GM12878 (cell line): ENCODE results near the gene PEX6. TPM values are rescaled to one million over a fixed set of nuclear protein-coding genes. Genes with fewer than 3 reads are reported as not detected.
A peak's percentile ranks its signal among the peaks of the same experiment; 100 is the strongest.

Experiments used
- ATAC-seq: fragments of 200-7000 bp; cut with Tn5 transposase; 3 replicates; pipeline ENCODE4 v1.9.1; 2020; ENCODE audit warnings: mild to moderate bottlenecking, moderate library complexity
- BruUV-seq: library from RNA; stranded (reverse); fragments of 400-500 nt; replicated peaks from 2 replicates; lab custom pipeline; 2021; lab: Mats Ljungman, UMichigan
- CTCF ChIA-PET: fragments of 300-600 bp; sonication (Branson Sonifier 250); formaldehyde crosslinking; extraction: SDS; loops from one replicate; lab custom pipeline; 2021; ENCODE audit warnings: inconsistent platforms; lab: Yijun Ruan, JAX
- POLR2A ChIA-PET: fragments of 350-600 bp; formaldehyde crosslinking; extraction: SDS; loops from one replicate; lab custom pipeline; 2021; ENCODE audit warnings: inconsistent platforms; lab: Charles Lee
- RAD21 ChIA-PET: fragments of 300-600 bp; sonication (Branson Sonifier 250); formaldehyde crosslinking; loops from one replicate; lab custom pipeline; 2023; ENCODE audit warnings: antibody characterized with exemption; ENCODE audit not compliant: unreplicated experiment; lab: Charles Lee
- SMC1A ChIA-PET: fragments of 300-600 bp; sonication (Branson Sonifier 250); formaldehyde crosslinking; loops from one replicate; lab custom pipeline; 2023; ENCODE audit not compliant: unreplicated experiment, uncharacterized antibody; lab: Charles Lee
- DNase-seq: peaks from one replicate; pipeline ENCODE4 v3.0.0-alpha.2; 2011; ENCODE audit warnings: low read depth, low spot score
- FAIRE-seq: peaks from 3 replicates; lab custom pipeline; 2011; peaks lifted over from hg19 to GRCh38; lab: Jason Lieb, UNC
- H2AFZ ChIP-seq: 2 replicates; pipeline ENCODE4 v1.6.0; 2011; ENCODE audit warnings: low read depth, low read length, control low read depth; ENCODE audit not compliant: control insufficient read depth
- H3K27ac ChIP-seq: 2 replicates; pipeline ENCODE4 v1.5.1; 2011; ENCODE audit warnings: control low read depth; ENCODE audit not compliant: control insufficient read depth, insufficient read depth
- H3K27me3 ChIP-seq, 2 experiments: replicated peaks in 1 of 2; 2 replicates each; pipeline versions ENCODE4 v1.6.0 to v1.6.1; 2011; ENCODE audit warnings: low read length in 1 of 2; ENCODE audit not compliant: control insufficient read depth in 2 of 2, insufficient read depth in 2 of 2
- H3K36me3 ChIP-seq, 2 experiments: 2 replicates each; pipeline ENCODE4 v1.5.1; 2011; ENCODE audit warnings: low read length in 1 of 2; ENCODE audit not compliant: control insufficient read depth in 2 of 2, insufficient read depth in 2 of 2
- H3K4me1 ChIP-seq: 2 replicates; pipeline ENCODE4 v1.6.1; 2011; ENCODE audit warnings: mild to moderate bottlenecking, low read length, moderate library complexity, mixed read lengths; ENCODE audit not compliant: control insufficient read depth, insufficient read depth
- H3K4me2 ChIP-seq: 2 replicates; pipeline ENCODE4 v1.6.0; 2011; ENCODE audit warnings: control low read depth; ENCODE audit not compliant: control insufficient read depth, insufficient read depth
- H3K4me3 ChIP-seq: fragments of 200-600 bp; sonication (generic); 2 replicates; pipeline ENCODE4 v1.5.1; 2016
- H3K79me2 ChIP-seq: 2 replicates; pipeline ENCODE4 v1.6.0; 2011; ENCODE audit warnings: low read length; ENCODE audit not compliant: control insufficient read depth, insufficient read depth
- H3K9ac ChIP-seq: 2 replicates; pipeline ENCODE4 v1.8.0; 2011; ENCODE audit warnings: low read length, control low read depth, mixed read lengths; ENCODE audit not compliant: control insufficient read depth, insufficient read depth
- H3K9me3 ChIP-seq: replicated peaks from 3 replicates; pipeline ENCODE4 v1.5.1; 2011; ENCODE audit warnings: mild to moderate bottlenecking, low read length; ENCODE audit not compliant: control insufficient read depth, insufficient read depth
- H4K20me1 ChIP-seq: 2 replicates; pipeline ENCODE4 v1.6.0; 2011; ENCODE audit not compliant: control insufficient read depth, insufficient read depth
- ASH2L ChIP-seq: fragments of 300-600, 200-600 bp; sonication (generic); IDR thresholded peaks from 2 replicates; pipeline ENCODE4 v1.6.1; 2017; ENCODE audit warnings: low read depth, mild to moderate bottlenecking, borderline replicate concordance
- CBX3 ChIP-seq: fragments of 200-600 bp; sonication (generic); IDR thresholded peaks from 2 replicates; pipeline ENCODE4 v1.6.1; 2016; ENCODE audit warnings: low read depth, borderline replicate concordance
- FOS ChIP-seq: IDR thresholded peaks from 3 replicates; pipeline ENCODE4 v1.6.1; 2011; ENCODE audit warnings: borderline replicate concordance; ENCODE audit not compliant: insufficient read length; ENCODE audit errors: extremely low read depth
- KDM1A ChIP-seq: fragments of 200-600 bp; sonication (generic); IDR thresholded peaks from 2 replicates; pipeline ENCODE4 v1.6.1; 2016; ENCODE audit warnings: borderline replicate concordance
- KLF5 ChIP-seq: fragments of 450-650 bp; IDR thresholded peaks from 2 replicates; pipeline ENCODE4 v1.6.1; 2014; ENCODE audit warnings: mild to moderate bottlenecking; ENCODE audit not compliant: partially characterized antibody
- MEF2B ChIP-seq: fragments of 450-650 bp; IDR thresholded peaks from 2 replicates; pipeline ENCODE4 v1.6.1; 2018; ENCODE audit warnings: mild to moderate bottlenecking, moderate library complexity; ENCODE audit not compliant: partially characterized antibody, poor library complexity, severe bottlenecking
- POU2F2 ChIP-seq: IDR thresholded peaks from 3 replicates; pipeline ENCODE4 v1.6.1; 2011; ENCODE audit warnings: low read depth, mild to moderate bottlenecking, low read length, borderline replicate concordance
- SMAD5 ChIP-seq: IDR thresholded peaks from 2 replicates; pipeline ENCODE4 v1.6.1; 2016; ENCODE audit warnings: antibody characterized with exemption, low read depth
- TCF7 ChIP-seq: IDR thresholded peaks from 2 replicates; pipeline ENCODE4 v1.6.1; 2014; ENCODE audit warnings: antibody characterized with exemption, borderline replicate concordance
- WGBS: methylation state at CpG from one replicate; pipeline ENCODE4 v1.1.6; 2016; ENCODE audit warnings: low lambda C conversion rate; ENCODE audit not compliant: insufficient replicate concordance, insufficient coverage; ENCODE audit errors: missing lambda C conversion rate; 5-methylcytosine and 5-hydroxymethylcytosine counted together
- in situ Hi-C: fragments of 300-500 bp; cut with MboI; formaldehyde crosslinking; loops from 9 replicates; pipeline ENCODE4 v1.14.3; 2018; ENCODE audit warnings: mixed read lengths
- intact Hi-C: fragments of 100-400 bp; cut with micrococcal nuclease; formaldehyde crosslinking; loops from one replicate; pipeline ENCODE4 v1.14.2; 2022; ENCODE audit not compliant: unreplicated experiment
- polyA plus RNA-seq, 11 experiments: library from polyadenylated mRNA; depleted of rRNA in 4 of 11; unstranded in 6 of 11; stranded (reverse) in 5 of 11; fragments of >200 nt; fragmentation: Nextera tagmentation in 4 of 11; fragmentation: Illumina TruSeq in 1 of 11; extraction: Ambion mirVana in 4 of 11; extraction: Trizol in 1 of 11; gene quantifications; 1 replicate in 1 of 11; 2 replicates in 10 of 11; pipeline versions ENCODE4 v1.2.1 to v1.2.3, GENCODE V29; 2011 to 2016; ENCODE audit warnings: inconsistent platforms in 2 of 11, missing spikeins in 2 of 11, low read depth in 1 of 11
- total RNA-seq, 4 experiments: library from RNA; depleted of rRNA in 3 of 4; stranded (reverse); fragments of >200 nt in 3 of 4; fragmentation: Illumina TruSeq in 1 of 4; extraction: Trizol in 1 of 4; gene quantifications; 2 replicates each; pipeline versions ENCODE4 v1.2.1 to v1.2.3, GENCODE V29; 2013 to 2021
- TF ChIP-seq, protein P1 (sequence below): IDR thresholded peaks from 2 replicates; pipeline ENCODE4 v1.6.1; 2012; ENCODE audit warnings: low read length, inconsistent platforms
- TF ChIP-seq, protein P2 (sequence below): fragments of 450-650 bp; IDR thresholded peaks from 2 replicates; pipeline ENCODE4 v1.6.1; 2016; ENCODE audit warnings: mild to moderate bottlenecking
- TF ChIP-seq, protein P3 (sequence below): fragments of 450-650 bp; IDR thresholded peaks from 2 replicates; pipeline ENCODE4 v1.6.1; 2016; ENCODE audit warnings: mild to moderate bottlenecking
- TF ChIP-seq, protein P4 (sequence below), 3 experiments: IDR thresholded peaks in 2 of 3; conservative IDR thresholded peaks in 1 of 3; 2 replicates each; pipeline ENCODE4 v1.5.1; 2011; ENCODE audit warnings: low read depth in 3 of 3, low read length in 3 of 3, mild to moderate bottlenecking in 3 of 3, control low read depth in 2 of 3, moderate library complexity in 2 of 3, inconsistent platforms in 1 of 3, mixed read lengths in 1 of 3; ENCODE audit not compliant: control insufficient read depth in 2 of 3, insufficient read depth in 1 of 3; ENCODE audit errors: extremely low read depth in 1 of 3

PEX6 gene
- total and polyA plus RNA-seq, 10 of the 15 experiments (the other 5 are each of a cell fraction or from before 2014, with no cell fraction given), result 0.39 to 21.1 (median 7.8) TPM

DNA sequence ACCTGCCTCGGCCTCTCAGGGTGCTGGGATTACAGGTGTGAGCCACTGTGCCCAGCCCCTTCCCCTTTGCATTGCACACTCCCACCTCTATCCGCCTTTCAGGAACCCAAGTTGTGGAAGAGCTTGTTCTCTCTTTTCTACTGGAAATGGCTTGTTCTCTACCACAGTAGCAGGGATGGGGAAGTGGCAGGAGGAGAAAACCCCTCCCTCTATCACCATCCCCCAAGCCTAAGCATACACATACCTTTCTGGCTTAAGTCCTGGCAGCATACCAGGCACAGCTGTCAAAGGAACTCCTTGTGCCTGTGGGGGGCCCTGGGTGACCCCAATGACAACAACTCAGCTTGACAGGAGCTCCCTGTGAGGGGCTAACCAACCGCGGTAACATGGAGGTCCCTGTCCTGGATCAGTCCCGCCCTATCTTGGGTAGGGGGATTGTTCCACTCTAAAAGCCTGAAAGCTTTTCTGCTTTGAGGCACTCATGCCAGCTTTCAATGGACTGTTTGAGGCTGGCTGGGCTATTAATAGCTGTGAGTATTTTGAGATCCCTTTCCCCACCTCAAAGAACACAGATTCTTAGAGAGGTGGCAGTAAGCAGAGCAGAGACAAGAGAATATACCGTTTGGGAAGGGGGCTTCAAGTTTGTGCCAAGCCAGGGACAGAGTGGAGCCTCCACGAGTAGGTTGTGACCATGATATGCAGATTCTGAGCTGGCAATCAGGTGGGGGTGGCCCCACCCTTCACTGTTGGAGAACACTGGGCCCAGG, 37.4 kb upstream of the PEX6 start:
- ChIA-PET RAD21 (interaction anchor here (1.1 to 2.0 kb wide), 2 partner anchors 32 to 114 kb away, joined by 3 to 9 read pairs; partner anchors contain the start of gene PPP2R5D), SMC1A (interaction anchor here (0.6 to 2.6 kb wide), 4 partner anchors 28 to 115 kb away, joined by 3 to 10 read pairs (median 3); partner anchors contain the start of genes KLC4 and MRPL2), POLR2A (interaction anchor here (0.6 to 0.9 kb wide), 3 partner anchors 28 to 95 kb away, joined by 3 to 6 read pairs (median 3); no protein-coding TSS in a partner anchor), CTCF (interaction anchor here (1.3 kb wide), 1 partner anchor 28 kb away, joined by 3 read pairs; no protein-coding TSS in a partner anchor)
- no peak for DNase-seq
- intact Hi-C loops (no loop called here), in situ Hi-C loops (no loop called here)
- no peak overlapping the region for H2AFZ ChIP-seq
- TF ChIP-seq SMAD5 (no peak), MEF2B (no peak), KLF5 (no peak), FOS (no peak), CBX3 (no peak), TCF7 (no peak), ASH2L (no peak), POU2F2 (no peak), KDM1A (no peak)
- TF ChIP-seq, protein P1, sequence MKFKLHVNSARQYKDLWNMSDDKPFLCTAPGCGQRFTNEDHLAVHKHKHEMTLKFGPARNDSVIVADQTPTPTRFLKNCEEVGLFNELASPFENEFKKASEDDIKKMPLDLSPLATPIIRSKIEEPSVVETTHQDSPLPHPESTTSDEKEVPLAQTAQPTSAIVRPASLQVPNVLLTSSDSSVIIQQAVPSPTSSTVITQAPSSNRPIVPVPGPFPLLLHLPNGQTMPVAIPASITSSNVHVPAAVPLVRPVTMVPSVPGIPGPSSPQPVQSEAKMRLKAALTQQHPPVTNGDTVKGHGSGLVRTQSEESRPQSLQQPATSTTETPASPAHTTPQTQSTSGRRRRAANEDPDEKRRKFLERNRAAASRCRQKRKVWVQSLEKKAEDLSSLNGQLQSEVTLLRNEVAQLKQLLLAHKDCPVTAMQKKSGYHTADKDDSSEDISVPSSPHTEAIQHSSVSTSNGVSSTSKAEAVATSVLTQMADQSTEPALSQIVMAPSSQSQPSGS, result no peak
- TF ChIP-seq, protein P2, sequence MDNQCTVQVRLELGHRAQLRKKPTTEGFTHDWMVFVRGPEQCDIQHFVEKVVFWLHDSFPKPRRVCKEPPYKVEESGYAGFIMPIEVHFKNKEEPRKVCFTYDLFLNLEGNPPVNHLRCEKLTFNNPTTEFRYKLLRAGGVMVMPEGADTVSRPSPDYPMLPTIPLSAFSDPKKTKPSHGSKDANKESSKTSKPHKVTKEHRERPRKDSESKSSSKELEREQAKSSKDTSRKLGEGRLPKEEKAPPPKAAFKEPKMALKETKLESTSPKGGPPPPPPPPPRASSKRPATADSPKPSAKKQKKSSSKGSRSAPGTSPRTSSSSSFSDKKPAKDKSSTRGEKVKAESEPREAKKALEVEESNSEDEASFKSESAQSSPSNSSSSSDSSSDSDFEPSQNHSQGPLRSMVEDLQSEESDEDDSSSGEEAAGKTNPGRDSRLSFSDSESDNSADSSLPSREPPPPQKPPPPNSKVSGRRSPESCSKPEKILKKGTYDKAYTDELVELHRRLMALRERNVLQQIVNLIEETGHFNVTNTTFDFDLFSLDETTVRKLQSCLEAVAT, result no peak
- TF ChIP-seq, protein P3, sequence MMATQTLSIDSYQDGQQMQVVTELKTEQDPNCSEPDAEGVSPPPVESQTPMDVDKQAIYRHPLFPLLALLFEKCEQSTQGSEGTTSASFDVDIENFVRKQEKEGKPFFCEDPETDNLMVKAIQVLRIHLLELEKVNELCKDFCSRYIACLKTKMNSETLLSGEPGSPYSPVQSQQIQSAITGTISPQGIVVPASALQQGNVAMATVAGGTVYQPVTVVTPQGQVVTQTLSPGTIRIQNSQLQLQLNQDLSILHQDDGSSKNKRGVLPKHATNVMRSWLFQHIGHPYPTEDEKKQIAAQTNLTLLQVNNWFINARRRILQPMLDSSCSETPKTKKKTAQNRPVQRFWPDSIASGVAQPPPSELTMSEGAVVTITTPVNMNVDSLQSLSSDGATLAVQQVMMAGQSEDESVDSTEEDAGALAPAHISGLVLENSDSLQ, result no peak
- TF ChIP-seq, protein P4, sequence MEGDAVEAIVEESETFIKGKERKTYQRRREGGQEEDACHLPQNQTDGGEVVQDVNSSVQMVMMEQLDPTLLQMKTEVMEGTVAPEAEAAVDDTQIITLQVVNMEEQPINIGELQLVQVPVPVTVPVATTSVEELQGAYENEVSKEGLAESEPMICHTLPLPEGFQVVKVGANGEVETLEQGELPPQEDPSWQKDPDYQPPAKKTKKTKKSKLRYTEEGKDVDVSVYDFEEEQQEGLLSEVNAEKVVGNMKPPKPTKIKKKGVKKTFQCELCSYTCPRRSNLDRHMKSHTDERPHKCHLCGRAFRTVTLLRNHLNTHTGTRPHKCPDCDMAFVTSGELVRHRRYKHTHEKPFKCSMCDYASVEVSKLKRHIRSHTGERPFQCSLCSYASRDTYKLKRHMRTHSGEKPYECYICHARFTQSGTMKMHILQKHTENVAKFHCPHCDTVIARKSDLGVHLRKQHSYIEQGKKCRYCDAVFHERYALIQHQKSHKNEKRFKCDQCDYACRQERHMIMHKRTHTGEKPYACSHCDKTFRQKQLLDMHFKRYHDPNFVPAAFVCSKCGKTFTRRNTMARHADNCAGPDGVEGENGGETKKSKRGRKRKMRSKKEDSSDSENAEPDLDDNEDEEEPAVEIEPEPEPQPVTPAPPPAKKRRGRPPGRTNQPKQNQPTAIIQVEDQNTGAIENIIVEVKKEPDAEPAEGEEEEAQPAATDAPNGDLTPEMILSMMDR (IDR thresholded peaks at IDR 0.05 in 2 of 3, conservative IDR thresholded peaks at IDR 0.05 in 1 of 3; ENCODE audit: control insufficient read depth in 2 of 3, extremely low read depth in 1 of 3, insufficient read depth in 1 of 3, low read depth in 3 of 3, low read length in 3 of 3), result no peak
- H3K9me3 ChIP-seq, result no peaks in the 10 kb centered on the region
- no peak overlapping the region for H3K27ac ChIP-seq
- peaks cover 5 to 8% of the 10 kb centered on the region in 2 experiments; a peak in 3 of 4 replicates for H3K36me3 ChIP-seq
- WGBS, result 77% methylated on average over 7 of the region's 7 CpGs
- H3K4me1 ChIP-seq, result peaks cover 15% of the 10 kb centered on the region
- ATAC-seq, result no peak
- H3K4me3 ChIP-seq, result no peak overlapping the region
- FAIRE-seq, result no peak
- H4K20me1 ChIP-seq, result no peaks in the 10 kb centered on the region
- H3K4me2 ChIP-seq, result peak overlapping the region; percentile 38; the same call in 1 of the 2 replicates
- no TSS peak for BruUV-seq
- peaks cover 23% of the 10 kb centered on the region for H3K79me2 ChIP-seq
- H3K9ac ChIP-seq, result peak overlapping the region; percentile 2; the same call in 1 of the 2 replicates
- no peaks in the 10 kb centered on the region for H3K27me3 ChIP-seq
